DOHH2 (cell line): ENCODE data around the gene SRRM2.

ENCODE experiments used
- H3F3A ChIP-seq: fragments of 200-600 bp; sonication (generic), shearing (Covaris generic); 2 replicates; pipeline ENCODE4 v1.6.0; 2016; ENCODE audit warnings: antibody characterized with exemption, mild to moderate bottlenecking; ENCODE audit not compliant: control insufficient read depth, insufficient read depth
- H3K27ac ChIP-seq: fragments of 200-600 bp; sonication (generic); 2 replicates; pipeline ENCODE4 v1.5.1; 2014; ENCODE audit warnings: low read depth, mild to moderate bottlenecking, low read length, moderate library complexity
- H3K27me3 ChIP-seq: fragments of 200-600 bp; sonication (generic); 2 replicates; pipeline ENCODE4 v1.6.1; 2014; ENCODE audit warnings: mild to moderate bottlenecking, low read length, mixed read lengths; ENCODE audit not compliant: control insufficient read depth
- H3K36me3 ChIP-seq: fragments of 200-600 bp; sonication (generic); 2 replicates; pipeline ENCODE4 v1.6.1; 2014; ENCODE audit warnings: mild to moderate bottlenecking, low read length, moderate library complexity, mixed read lengths; ENCODE audit not compliant: control insufficient read depth
- H3K4me1 ChIP-seq: fragments of 200-600 bp; sonication (generic); 2 replicates; pipeline ENCODE4 v1.6.1; 2014; ENCODE audit warnings: mild to moderate bottlenecking, low read length, mixed read lengths; ENCODE audit not compliant: control insufficient read depth
- H3K4me2 ChIP-seq: fragments of 200-600 bp; sonication (generic); 2 replicates; pipeline ENCODE4 v1.6.0; 2014; ENCODE audit warnings: mild to moderate bottlenecking, low read length, moderate library complexity
- H3K4me3 ChIP-seq: fragments of 200-600 bp; sonication (generic); 2 replicates; pipeline ENCODE4 v1.5.1; 2014; ENCODE audit warnings: mild to moderate bottlenecking, low read length, mixed read lengths
- H3K79me2 ChIP-seq: fragments of 200-600 bp; sonication (generic); 2 replicates; pipeline ENCODE4 v1.6.1; 2014; ENCODE audit warnings: mild to moderate bottlenecking, low read length, mixed read lengths; ENCODE audit not compliant: control insufficient read depth
- H3K9me2 ChIP-seq: fragments of 200-600 bp; sonication (generic); replicated peaks from 2 replicates; pipeline ENCODE4 v1.6.1; 2014; ENCODE audit warnings: mild to moderate bottlenecking, low read length, mixed read lengths; ENCODE audit not compliant: control insufficient read depth
- H3K9me3 ChIP-seq: fragments of 200-600 bp; sonication (generic); 2 replicates; pipeline ENCODE4 v1.6.1; 2014; ENCODE audit warnings: antibody characterized with exemption, low read length, mixed read lengths; ENCODE audit not compliant: control insufficient read depth, insufficient read depth
- H4K20me1 ChIP-seq: fragments of 200-600 bp; sonication (generic); 2 replicates; pipeline ENCODE4 v1.6.0; 2014; ENCODE audit warnings: low read depth, mild to moderate bottlenecking, antibody characterized with exemption, low read length, moderate library complexity; ENCODE audit not compliant: control insufficient read depth, insufficient read depth
- CTCF ChIP-seq: fragments of 200-600 bp; sonication (generic); IDR thresholded peaks from one replicate; pipeline ENCODE4 v1.5.1; 2014; ENCODE audit warnings: antibody characterized with exemption, mild to moderate bottlenecking, low read depth, low read length; ENCODE audit not compliant: poor library complexity, severe bottlenecking
- EZH2phosphoT487 ChIP-seq: fragments of 200-600 bp; sonication (generic); IDR thresholded peaks from 2 replicates; pipeline ENCODE4 v1.6.1; 2017; ENCODE audit warnings: borderline replicate concordance, mild to moderate bottlenecking, antibody characterized with exemption, low read length, moderate library complexity, mixed read lengths

Gene SRRM2

GRCh38 chr16:2737895-2738418 lies 14.5 kb upstream of the SRRM2 start:
- Histone ChIP-seq H3K9me2 (no peaks in the 10 kb centered on the region), H4K20me1 (no peaks in the 10 kb centered on the region), H3K4me2 (no peak overlapping the region), H3K79me2 (no peaks in the 10 kb centered on the region), H3K36me3 (no peaks in the 10 kb centered on the region), H3F3A (no peaks in the 10 kb centered on the region), H3K4me1 (no peaks in the 10 kb centered on the region), H3K27ac (no peak overlapping the region), H3K27me3 (no peaks in the 10 kb centered on the region), H3K9me3 (no peaks in the 10 kb centered on the region), H3K4me3 (no peak overlapping the region)
- TF ChIP-seq EZH2phosphoT487 (no peak), CTCF (no peak)

- H3K79me2 ChIP-seq: no peaks in the 10 kb centered on the region
- TF ChIP-seq CTCF: no peak
- no peak for TF ChIP-seq EZH2phosphoT487
- no peaks in the 10 kb centered on the region for H3K9me3 ChIP-seq
- H3K27me3 ChIP-seq: no peaks in the 10 kb centered on the region
- H3K36me3 ChIP-seq: no peaks in the 10 kb centered on the region
- H3K9me2 ChIP-seq: no peaks in the 10 kb centered on the region
- no peak overlapping the region for H3K27ac ChIP-seq
- no peak overlapping the region for H3K4me2 ChIP-seq
- H3K4me3 ChIP-seq: no peak overlapping the region
- no peaks in the 10 kb centered on the region for H3F3A ChIP-seq
- no peaks in the 10 kb centered on the region for H3K4me1 ChIP-seq
- H4K20me1 ChIP-seq: no peaks in the 10 kb centered on the region
Measured at GRCh38 chr16:2738615-2739014, 13.8 kb upstream of the SRRM2 start.

- no peaks in the 10 kb centered on the region for H3K9me3 ChIP-seq
- no peaks in the 10 kb centered on the region for H3K79me2 ChIP-seq
- H4K20me1 ChIP-seq: no peaks in the 10 kb centered on the region
- H3K4me2 ChIP-seq: no peak overlapping the region
- H3K27ac ChIP-seq: no peak overlapping the region
- H3K36me3 ChIP-seq: no peaks in the 10 kb centered on the region
- no peak for TF ChIP-seq EZH2phosphoT487
- no peak for TF ChIP-seq CTCF
- H3K4me1 ChIP-seq: no peaks in the 10 kb centered on the region
- H3K4me3 ChIP-seq: no peak overlapping the region
- no peaks in the 10 kb centered on the region for H3K9me2 ChIP-seq
- H3K27me3 ChIP-seq: no peaks in the 10 kb centered on the region
- H3F3A ChIP-seq: no peaks in the 10 kb centered on the region
Measured at GRCh38 chr16:2739625-2740430, 12.6 kb upstream of the SRRM2 start.
